ENCODE measurements around the gene HAS3. TPM values are rescaled to one million over a fixed set of nuclear protein-coding genes. Genes with fewer than 3 reads are reported as not detected.

The HAS3 gene
- total RNA-seq, 3 donors from 2014 or later, result 0.96 to 10.5 (median 2.5) TPM

GRCh38 chr16:69064124-69064763 is 41.2 kb upstream of the HAS3 start:
- H3K27ac ChIP-seq, result no peak overlapping the region
- TF ChIP-seq POLR2A (IDR thresholded peaks at IDR 0.05), result no peak
- no peak for TF ChIP-seq CTCF (IDR thresholded peaks at IDR 0.05)
- TF ChIP-seq POLR2AphosphoS5 (IDR thresholded peaks at IDR 0.05), result no peak
- H3K27me3 ChIP-seq, result no peaks in the 10 kb centered on the region
- no peaks in the 10 kb centered on the region for H3K9me3 ChIP-seq
- no peak overlapping the region for H3K4me3 ChIP-seq
- H3K4me1 ChIP-seq, result no peaks in the 10 kb centered on the region
- intact Hi-C loops (cut with DNase I; ENCODE audit: low total_unique reads), result no loop called here
- DNase-seq (ENCODE audit: low spot score in 2 of 2), result no peak
- H3K36me3 ChIP-seq, result no peaks in the 10 kb centered on the region

- no peak for DNase-seq (ENCODE audit: low spot score in 2 of 2)
- H3K9me3 ChIP-seq, result no peaks in the 10 kb centered on the region
- no peak overlapping the region for H3K4me3 ChIP-seq
- no peaks in the 10 kb centered on the region for H3K36me3 ChIP-seq
- no peaks in the 10 kb centered on the region for H3K4me1 ChIP-seq
- no peaks in the 10 kb centered on the region for H3K27me3 ChIP-seq
- H3K27ac ChIP-seq, result no peak overlapping the region
- TF ChIP-seq CTCF (IDR thresholded peaks at IDR 0.05) (no peak), POLR2A (IDR thresholded peaks at IDR 0.05) (no peak), POLR2AphosphoS5 (IDR thresholded peaks at IDR 0.05) (no peak)
- intact Hi-C loops (cut with DNase I; ENCODE audit: low total_unique reads), result no loop called here
Observed at GRCh38 chr16:69064764-69065313, 40.6 kb upstream of the HAS3 start.

- Histone ChIP-seq H3K9me3 (no peaks in the 10 kb centered on the region), H3K4me1 (no peaks in the 10 kb centered on the region), H3K27ac (no peak overlapping the region), H3K4me3 (no peak overlapping the region), H3K36me3 (no peaks in the 10 kb centered on the region), H3K27me3 (no peaks in the 10 kb centered on the region)
- DNase-seq (ENCODE audit: low spot score in 2 of 2), result no peak
- intact Hi-C loops (cut with DNase I; ENCODE audit: low total_unique reads), result no loop called here
- no peak for TF ChIP-seq CTCF (IDR thresholded peaks at IDR 0.05)
- no peak for TF ChIP-seq POLR2AphosphoS5 (IDR thresholded peaks at IDR 0.05)
- TF ChIP-seq POLR2A (IDR thresholded peaks at IDR 0.05), result no peak
Observed at GRCh38 chr16:69069504-69069903, 35.9 kb upstream of the HAS3 start.

- intact Hi-C loops (cut with DNase I; ENCODE audit: low total_unique reads), result no loop called here
- Histone ChIP-seq H3K36me3 (no peaks in the 10 kb centered on the region), H3K9me3 (no peaks in the 10 kb centered on the region), H3K4me1 (no peaks in the 10 kb centered on the region), H3K27ac (no peak overlapping the region), H3K27me3 (no peaks in the 10 kb centered on the region), H3K4me3 (no peak overlapping the region)
- no peak for DNase-seq (ENCODE audit: low spot score in 2 of 2)
- TF ChIP-seq POLR2AphosphoS5 (IDR thresholded peaks at IDR 0.05), result no peak
- TF ChIP-seq POLR2A (IDR thresholded peaks at IDR 0.05), result no peak
- no peak for TF ChIP-seq CTCF (IDR thresholded peaks at IDR 0.05)
Observed at GRCh38 chr16:69071036-69071435, 34.4 kb upstream of the HAS3 start.

GRCh38 chr16:69072640-69072974 is 32.8 kb upstream of the HAS3 start:
- H3K4me3 ChIP-seq, result no peak overlapping the region
- no peaks in the 10 kb centered on the region for H3K4me1 ChIP-seq
- no peaks in the 10 kb centered on the region for H3K27me3 ChIP-seq
- no peak for DNase-seq (ENCODE audit: low spot score in 2 of 2)
- no peaks in the 10 kb centered on the region for H3K36me3 ChIP-seq
- peak overlapping the region; percentile 18 to 52 for H3K27ac ChIP-seq
- intact Hi-C loops (cut with DNase I; ENCODE audit: low total_unique reads), result no loop called here
- H3K9me3 ChIP-seq, result no peaks in the 10 kb centered on the region
- TF ChIP-seq POLR2A (IDR thresholded peaks at IDR 0.05), result no peak
- TF ChIP-seq CTCF (IDR thresholded peaks at IDR 0.05), result no peak
- TF ChIP-seq POLR2AphosphoS5 (IDR thresholded peaks at IDR 0.05), result no peak
